ENCODE results near the gene CA10.

- TF ChIP-seq CTCF (IDR thresholded peaks at IDR 0.05) (no peak), EP300 (IDR thresholded peaks at IDR 0.05) (no peak), POLR2A (IDR thresholded peaks at IDR 0.05) (no peak), POLR2AphosphoS5 (IDR thresholded peaks at IDR 0.05) (no peak)
Observed at GRCh38 chr17:51662204-51663056, 496.1 kb downstream of the CA10 start.

Measured in gastroesophageal sphincter (tissue), 3 donors.